Body of pancreas (tissue), 4 donors: ENCODE results near the gene ZNF578. TPM values are rescaled to one million over a fixed set of nuclear protein-coding genes. Genes with fewer than 3 reads are reported as not detected.
A peak's percentile ranks its signal among the peaks of the same experiment; 100 is the strongest.

Experiments
- ATAC-seq: fragments of 150-250 bp; one replicate; pipeline ENCODE4 v1.9.1; 2016
- DNase-seq, 4 donors: peaks; one replicate each; pipeline ENCODE4 v3.0.0-alpha.2; 2019
- H3K27ac ChIP-seq, 4 donors: fragments of 200-600 bp; sonication (generic); 1 replicate in 3 of 4; 2 replicates in 1 of 4; pipeline versions ENCODE4 v1.5.1 to v1.6.1; 2016 to 2019; ENCODE audit warnings: mild to moderate bottlenecking in 1 of 4, mixed read lengths in 1 of 4, moderate library complexity in 1 of 4
- H3K27me3 ChIP-seq, 2 donors: fragments of 200-600 bp; sonication (generic); one replicate each; pipeline ENCODE4 v1.6.0; 2016; ENCODE audit warnings: mild to moderate bottlenecking in 1 of 2
- H3K36me3 ChIP-seq, 2 donors: fragments of 200-600 bp; sonication (generic); replicated peaks in 1 of 2; 2 replicates each; pipeline ENCODE4 v1.5.1; 2016; ENCODE audit warnings: low read depth in 2 of 2; ENCODE audit not compliant: insufficient read depth in 1 of 2
- H3K4me1 ChIP-seq: fragments of 200-600 bp; sonication (generic); one replicate; pipeline ENCODE4 v1.6.0; 2016
- H3K4me3 ChIP-seq, 2 donors: fragments of 200-600 bp; sonication (generic); 1 replicate in 1 of 2; 2 replicates in 1 of 2; pipeline ENCODE4 v1.5.1; 2016 to 2019
- H3K9me3 ChIP-seq, 3 donors: fragments of 200-600 bp; sonication (generic); 1 replicate in 2 of 3; 2 replicates in 1 of 3; pipeline ENCODE4 v1.5.1; 2016
- POLR2A ChIP-seq, 3 donors: fragments of 450-650 bp; IDR thresholded peaks; one replicate each; pipeline ENCODE4 v1.6.1; 2016; ENCODE audit warnings: antibody characterized with exemption in 3 of 3, mild to moderate bottlenecking in 2 of 3
- WGBS, 2 donors: methylation state at CpG; one replicate each; pipeline ENCODE4 v1.1.5; 2017; 5-methylcytosine and 5-hydroxymethylcytosine counted together
- intact Hi-C: fragments of 100-400 bp; cut with DNase I; formaldehyde crosslinking; loops from one replicate; pipeline ENCODE4 v1.15.1; 2023
- total RNA-seq, 2 donors: library from RNA; depleted of rRNA; stranded (reverse); fragments of >200 nt; gene quantifications; one replicate each; pipeline ENCODE4 v1.1.0, GENCODE V29; 2016
- TF ChIP-seq, protein P1 (sequence below), 7 experiments: fragments of 450-650 bp in 4 of 7; fragments of 200-600 bp in 3 of 7; sonication (generic) in 3 of 7; IDR thresholded peaks; one replicate each; pipeline ENCODE4 v1.5.1; 2016 to 2019; ENCODE audit warnings: antibody characterized with exemption in 7 of 7

The ZNF578 gene
- 1 to 10 TPM in 1 of 2 donors, not detected in 1; 3.4 TPM for total RNA-seq

- WGBS, 2 donors = 2 to 4% methylated on average over 29 to 47 of the region's 48 CpGs
- DNase-seq = peak; percentile 49 to 71 (median 65)
- Histone ChIP-seq H3K9me3 (peaks cover 0 to 67% (median 7%) of the 10 kb centered on the region in 3 donors), H3K4me1 (peaks cover 11% of the 10 kb centered on the region), H3K27me3 (no peaks in the 10 kb centered on the region), H3K4me3 (peak within 1 kb of the TSS in 1 of 2 donors; percentile 43), H3K36me3 (peaks cover 0 to 2% of the 10 kb centered on the region in 2 donors), H3K27ac (no peak within 1 kb of the TSS)
- intact Hi-C loops = no loop called here
- ATAC-seq = peak; percentile 75
- TF ChIP-seq POLR2A (IDR thresholded peaks at IDR 0.05) = no peak
- TF ChIP-seq, protein P1, sequence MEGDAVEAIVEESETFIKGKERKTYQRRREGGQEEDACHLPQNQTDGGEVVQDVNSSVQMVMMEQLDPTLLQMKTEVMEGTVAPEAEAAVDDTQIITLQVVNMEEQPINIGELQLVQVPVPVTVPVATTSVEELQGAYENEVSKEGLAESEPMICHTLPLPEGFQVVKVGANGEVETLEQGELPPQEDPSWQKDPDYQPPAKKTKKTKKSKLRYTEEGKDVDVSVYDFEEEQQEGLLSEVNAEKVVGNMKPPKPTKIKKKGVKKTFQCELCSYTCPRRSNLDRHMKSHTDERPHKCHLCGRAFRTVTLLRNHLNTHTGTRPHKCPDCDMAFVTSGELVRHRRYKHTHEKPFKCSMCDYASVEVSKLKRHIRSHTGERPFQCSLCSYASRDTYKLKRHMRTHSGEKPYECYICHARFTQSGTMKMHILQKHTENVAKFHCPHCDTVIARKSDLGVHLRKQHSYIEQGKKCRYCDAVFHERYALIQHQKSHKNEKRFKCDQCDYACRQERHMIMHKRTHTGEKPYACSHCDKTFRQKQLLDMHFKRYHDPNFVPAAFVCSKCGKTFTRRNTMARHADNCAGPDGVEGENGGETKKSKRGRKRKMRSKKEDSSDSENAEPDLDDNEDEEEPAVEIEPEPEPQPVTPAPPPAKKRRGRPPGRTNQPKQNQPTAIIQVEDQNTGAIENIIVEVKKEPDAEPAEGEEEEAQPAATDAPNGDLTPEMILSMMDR (IDR thresholded peaks at IDR 0.05) = no peak
Observed at GRCh38 chr19:52453324-52454094, at the start of gene ZNF578. ZNF578 (plus strand) TSS chr19:52453553; CDS start chr19:52501846, 48,293 bp downstream.

- intact Hi-C loops = no loop called here
- no peak overlapping the region for H3K4me3 ChIP-seq
- H3K36me3 ChIP-seq = peaks cover 30% of the 10 kb centered on the region in 2 donors
- H3K9me3 ChIP-seq = peaks cover 0 to 46% (median 0%) of the 10 kb centered on the region in 3 donors
- ATAC-seq = no peak
- no peaks in the 10 kb centered on the region for H3K27me3 ChIP-seq
- H3K4me1 ChIP-seq = no peaks in the 10 kb centered on the region
- no peak for DNase-seq
- H3K27ac ChIP-seq = no peak overlapping the region
- no peak for TF ChIP-seq POLR2A (IDR thresholded peaks at IDR 0.05)
- TF ChIP-seq, protein P1 (IDR thresholded peaks at IDR 0.05) = no peak
- WGBS, 2 donors = 97 to 98% methylated on average over 6 of the region's 6 CpGs
Observed at GRCh38 chr19:52410276-52410675, 43.1 kb upstream of the ZNF578 start.

DNA sequence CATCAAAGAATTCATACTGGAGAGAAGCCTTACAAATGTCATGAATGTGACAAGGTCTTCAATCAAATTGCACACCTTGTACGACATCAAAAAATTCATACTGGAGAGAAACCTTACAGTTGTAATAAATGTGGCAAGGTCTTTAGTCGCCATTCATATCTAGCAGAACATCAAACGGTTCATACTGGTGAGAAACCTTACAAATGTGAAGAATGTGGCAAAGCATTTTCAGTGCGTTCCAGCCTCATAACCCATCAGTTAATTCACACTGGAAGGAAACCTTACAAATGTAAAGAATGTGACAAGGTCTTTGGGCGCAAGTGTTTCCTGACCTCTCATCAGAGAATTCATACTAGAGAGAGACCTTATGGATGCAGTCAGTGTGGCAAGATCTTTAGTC, 37.6 kb upstream of the ZNF578 start:
- peaks cover 0 to 62% (median 0%) of the 10 kb centered on the region in 3 donors for H3K9me3 ChIP-seq

DNA sequence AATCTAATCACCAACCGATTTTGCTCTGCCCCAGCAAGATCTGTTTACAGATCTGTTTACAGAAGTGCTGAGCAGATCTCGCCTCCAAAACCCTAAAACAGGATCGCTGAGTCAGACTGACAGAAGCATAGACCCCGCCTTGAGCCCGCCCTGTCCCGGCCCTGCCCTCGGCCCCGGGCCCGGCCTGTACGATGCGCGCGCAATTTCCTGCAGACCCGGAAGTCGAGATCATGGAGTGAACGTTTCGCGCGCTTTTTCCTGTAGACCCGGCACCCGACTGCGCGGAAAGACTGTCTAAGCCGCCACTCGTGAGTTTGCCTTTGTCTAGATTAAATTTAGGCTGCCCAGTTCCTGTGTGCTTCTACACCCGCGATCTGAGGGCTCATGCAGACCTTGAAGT, 24.4 kb upstream of the ZNF578 start, which contains the start of gene ZNF534:
Gene ZNF534, plus strand, starts transcription at position 212 of the 400 bp plus-strand sequence. CDS start 2,327 bp downstream, outside the sequence.
- Histone ChIP-seq H3K27me3 (no peaks in the 10 kb centered on the region), H3K9me3 (peaks cover 0 to 46% (median 0%) of the 10 kb centered on the region in 3 donors), H3K4me3 (no peak within 1 kb of the TSS), H3K4me1 (no peaks in the 10 kb centered on the region), H3K36me3 (no peaks in the 10 kb centered on the region), H3K27ac (no peak within 1 kb of the TSS)
- 36 to 59% methylated on average over 20 to 26 of the region's 27 CpGs for WGBS, 2 donors
- DNase-seq (no peak), ATAC-seq (no peak)
- intact Hi-C loops = no loop called here
- no peak for TF ChIP-seq POLR2A (IDR thresholded peaks at IDR 0.05)
- TF ChIP-seq, protein P1 (IDR thresholded peaks at IDR 0.05) = no peak

More for the DNA sequence above, 37.6 kb upstream of the ZNF578 start:
- H3K36me3 ChIP-seq = peaks cover 0 to 8% of the 10 kb centered on the region in 2 donors
- ATAC-seq (no peak), DNase-seq (no peak)
- intact Hi-C loops = no loop called here
- 82 to 90% methylated on average over 5 of the region's 5 CpGs for WGBS, 2 donors
- H3K4me3 ChIP-seq = no peak overlapping the region
- no peaks in the 10 kb centered on the region for H3K4me1 ChIP-seq
- no peak overlapping the region for H3K27ac ChIP-seq
- H3K27me3 ChIP-seq = no peaks in the 10 kb centered on the region
- TF ChIP-seq POLR2A (IDR thresholded peaks at IDR 0.05) = no peak
- TF ChIP-seq, protein P1 (IDR thresholded peaks at IDR 0.05) = no peak
